NCI-H1436 treated with DMSO at 0.1 percent for 48 hours (cell line): ENCODE measurements around the gene TMEM252.

Experiments used
- DNase-seq: peaks from one replicate; lab custom pipeline; 2025; lab: John Stamatoyannopoulos, UW

Gene TMEM252, protein sequence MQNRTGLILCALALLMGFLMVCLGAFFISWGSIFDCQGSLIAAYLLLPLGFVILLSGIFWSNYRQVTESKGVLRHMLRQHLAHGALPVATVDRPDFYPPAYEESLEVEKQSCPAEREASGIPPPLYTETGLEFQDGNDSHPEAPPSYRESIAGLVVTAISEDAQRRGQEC

DNA sequence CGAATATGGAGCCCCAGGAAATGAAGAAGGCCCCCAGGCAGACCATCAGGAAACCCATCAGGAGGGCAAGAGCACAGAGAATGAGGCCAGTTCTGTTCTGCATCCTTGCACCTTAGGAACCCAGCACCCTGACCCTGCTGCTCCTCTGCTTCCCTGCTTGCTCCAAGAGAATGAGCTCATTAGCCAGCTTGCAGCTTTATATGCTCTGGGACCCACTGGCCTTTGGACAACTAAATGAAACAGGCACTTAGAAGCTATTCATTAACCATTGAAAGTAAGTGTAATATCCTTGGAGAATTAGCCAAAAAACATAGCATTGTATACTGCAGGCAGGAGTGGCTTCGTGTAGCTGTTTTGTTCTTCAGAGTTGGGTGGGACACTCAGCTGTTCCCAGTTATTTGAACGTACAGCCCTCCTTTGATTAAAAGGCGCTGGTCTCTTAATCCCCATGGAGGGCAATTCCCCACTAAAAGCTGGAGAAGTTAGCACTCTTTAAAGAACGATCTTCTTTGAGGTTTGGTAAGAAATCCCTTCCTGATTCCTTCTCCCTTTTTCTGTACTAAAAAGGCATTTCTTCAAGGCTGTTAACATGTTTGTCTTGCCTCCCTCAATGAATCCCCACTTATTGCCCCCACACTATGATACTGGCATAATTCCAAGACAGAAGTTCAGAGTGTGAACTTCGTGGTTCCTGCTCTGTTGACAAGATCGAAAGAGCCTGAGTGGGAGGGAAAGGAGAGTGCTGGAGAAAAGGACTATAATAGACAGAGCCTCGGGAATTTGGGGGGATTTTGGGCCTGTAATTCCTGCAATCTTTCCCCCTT is at the start of gene TMEM252:
TMEM252 (minus strand) TSS at position 172 of the 824 bp plus-strand sequence; CDS start at position 103, 69 bp downstream.
- DNase-seq, result no peak

DNA sequence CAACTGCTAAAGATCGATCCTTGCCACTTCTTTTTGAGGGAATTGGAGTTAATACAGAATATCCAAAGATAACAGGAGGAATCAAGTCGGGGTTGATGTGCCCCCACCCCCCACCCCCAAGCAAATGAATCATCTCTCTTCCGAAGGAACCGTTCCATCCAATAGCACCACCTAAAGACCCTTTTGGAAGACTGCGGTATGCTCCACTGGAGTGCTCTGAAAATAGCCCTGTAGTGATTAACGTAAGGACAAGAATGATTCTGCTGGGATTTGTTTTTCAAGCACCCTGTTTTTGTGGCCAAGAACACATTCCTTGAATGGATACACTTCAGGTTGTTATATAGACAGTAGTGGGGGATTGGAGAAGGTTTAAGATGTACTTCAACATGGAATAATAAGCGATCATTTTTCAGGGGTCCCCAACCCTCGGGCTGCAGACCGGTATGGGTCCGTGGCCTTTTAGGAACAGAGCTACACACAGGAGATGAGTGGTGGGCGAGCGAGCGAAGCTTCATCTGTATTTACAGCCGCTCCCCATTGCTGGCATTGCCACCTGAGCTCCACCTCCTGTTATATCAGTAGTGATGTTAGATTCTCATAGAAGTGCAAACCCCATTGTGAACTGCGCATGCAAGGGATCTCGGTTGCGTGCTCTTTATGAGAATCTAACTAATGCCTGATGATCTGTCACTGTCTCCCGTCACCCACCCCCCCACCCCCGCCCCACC is 44.5 kb upstream of the TMEM252 start:
- DNase-seq, result no peak

GRCh38 chr9:68584189-68585033 is 43.7 kb upstream of the TMEM252 start:
- peak; percentile 46 for DNase-seq

DNA sequence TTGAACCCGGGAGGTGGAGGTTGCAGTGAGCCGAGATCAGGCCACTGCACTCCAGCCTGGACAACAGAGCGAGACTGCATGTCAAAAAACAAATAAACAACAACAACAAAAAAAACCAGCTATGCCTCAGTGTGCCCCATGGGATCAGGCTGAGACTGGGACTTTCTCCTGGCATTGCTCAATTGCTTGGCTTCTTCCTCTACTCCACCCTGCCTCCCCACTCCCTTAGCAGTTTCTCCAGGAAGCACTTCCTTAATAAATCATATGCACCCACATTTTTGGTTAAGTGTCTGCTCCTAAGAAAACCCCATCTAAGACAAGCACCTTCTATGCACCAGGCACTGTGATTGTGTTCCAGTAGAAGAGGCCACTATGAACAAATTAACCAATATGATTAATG is 41.0 kb upstream of the TMEM252 start:
- no peak for DNase-seq

GRCh38 chr9:68577774-68578591 is 37.3 kb upstream of the TMEM252 start:
- no peak for DNase-seq

DNA sequence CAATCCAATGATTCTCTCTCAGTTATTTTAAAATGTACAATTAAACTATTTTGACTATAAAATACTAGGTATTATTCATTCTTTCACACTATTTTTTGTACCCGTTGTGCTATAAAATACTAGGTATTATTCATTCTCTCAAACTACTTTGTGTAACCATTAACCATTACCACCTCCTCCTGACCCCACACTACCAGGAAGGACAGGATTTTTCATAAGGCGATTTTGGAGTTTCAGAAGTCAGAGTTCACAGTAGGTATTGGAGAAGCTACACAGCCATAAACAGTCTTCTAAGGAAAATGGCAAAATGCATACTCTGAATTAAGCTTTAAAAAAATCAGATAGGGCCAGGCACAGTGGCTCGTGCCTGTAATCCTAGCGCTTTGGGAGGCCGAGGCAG is 35.1 kb upstream of the TMEM252 start:
- no peak for DNase-seq

DNA sequence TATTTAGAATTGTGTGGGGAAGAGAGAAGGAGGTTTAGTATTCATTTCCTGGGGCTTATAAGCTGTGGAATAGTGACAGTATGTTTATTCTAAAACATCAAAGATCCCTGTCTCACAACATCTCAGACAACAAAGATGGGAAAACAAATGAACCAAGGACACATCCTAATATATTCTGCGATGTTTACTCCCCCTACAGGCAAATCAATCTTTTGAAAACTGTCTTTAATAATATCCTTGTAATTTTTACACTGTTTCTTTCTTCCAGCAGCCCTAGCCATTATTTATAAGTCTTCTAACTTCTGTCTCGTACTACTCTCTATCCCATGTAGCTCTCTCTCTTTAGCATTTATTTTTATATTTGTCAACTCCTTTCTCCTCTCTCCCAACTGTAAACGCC is 33.5 kb upstream of the TMEM252 start:
- no peak for DNase-seq

DNA sequence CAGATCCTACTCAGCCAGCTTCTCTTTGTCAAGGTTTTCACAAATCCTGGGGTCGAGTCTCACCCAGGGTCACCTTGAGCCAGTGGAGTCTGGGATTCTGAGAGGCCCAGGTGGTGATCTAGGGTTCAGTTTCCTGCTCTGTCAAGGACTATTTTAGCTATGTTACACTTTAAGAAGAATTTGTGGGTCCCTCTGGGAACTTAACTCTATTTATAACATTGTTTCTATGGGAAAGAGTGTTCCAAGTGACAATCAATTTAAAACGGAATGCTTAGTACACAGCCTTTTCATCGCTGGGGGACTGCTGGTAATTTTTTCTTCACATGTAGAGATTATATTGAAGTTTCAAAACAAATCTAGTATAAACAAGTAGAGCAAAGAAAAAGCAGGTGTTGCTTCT is 26.9 kb upstream of the TMEM252 start:
- DNase-seq, result no peak

DNA sequence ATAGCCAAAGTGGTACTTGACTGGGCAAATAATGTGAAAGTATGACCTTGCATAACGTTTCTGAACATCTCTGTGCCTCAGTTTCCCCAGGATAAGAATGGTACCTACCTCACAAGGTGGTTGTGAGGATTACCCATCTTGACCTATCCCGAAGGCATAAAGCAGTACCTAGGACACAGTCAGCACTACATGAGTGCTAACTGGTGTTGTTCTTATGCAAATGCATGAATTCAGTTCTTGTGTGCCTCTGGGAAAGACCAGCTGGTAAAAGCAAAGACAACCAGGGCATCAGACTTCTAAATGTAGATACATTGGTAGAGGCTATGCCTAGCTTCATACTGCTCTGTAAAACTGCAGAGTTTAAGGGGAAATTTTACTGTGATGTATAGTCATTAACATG is 21.8 kb upstream of the TMEM252 start:
- no peak for DNase-seq

DNA sequence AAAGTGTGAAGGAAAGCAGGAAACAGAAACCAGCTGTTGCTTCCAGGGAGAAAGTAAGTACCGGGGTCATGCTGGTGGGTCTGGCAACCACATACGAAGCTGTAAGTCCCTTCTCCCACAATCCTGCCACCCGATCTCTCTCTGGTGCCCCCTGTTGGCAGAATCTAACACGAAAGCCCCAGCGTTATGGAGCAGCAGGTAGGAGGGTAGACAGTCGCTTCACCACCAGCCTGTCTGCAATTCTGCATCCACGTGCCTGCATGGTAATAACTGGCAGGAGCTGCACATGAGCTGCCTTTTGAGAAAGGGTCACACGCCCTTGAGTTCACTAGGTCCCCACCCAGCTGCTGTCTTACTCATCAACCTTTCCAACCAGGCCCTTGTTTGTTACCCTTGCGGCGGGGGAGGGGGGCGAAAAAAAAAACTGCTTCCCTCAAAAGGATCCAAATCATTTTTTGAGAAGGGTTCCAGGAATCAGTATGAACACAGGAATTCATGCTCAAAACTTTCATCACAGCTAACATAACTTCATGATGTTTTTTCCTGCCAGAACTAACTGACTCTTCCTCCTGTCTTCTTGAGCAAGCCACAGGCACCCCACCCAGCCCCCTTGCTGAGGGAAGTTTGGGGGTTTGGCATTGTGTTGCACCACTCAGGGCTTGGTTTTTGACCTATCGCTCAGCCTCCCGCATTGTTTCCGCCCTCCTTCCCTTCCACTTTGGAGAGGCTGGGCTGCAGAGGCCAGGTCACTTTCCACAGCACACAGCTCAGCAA is 19.6 kb upstream of the TMEM252 start:
- DNase-seq, result no peak

GRCh38 chr9:68558545-68558944 is 17.9 kb upstream of the TMEM252 start:
- DNase-seq, result no peak

DNA sequence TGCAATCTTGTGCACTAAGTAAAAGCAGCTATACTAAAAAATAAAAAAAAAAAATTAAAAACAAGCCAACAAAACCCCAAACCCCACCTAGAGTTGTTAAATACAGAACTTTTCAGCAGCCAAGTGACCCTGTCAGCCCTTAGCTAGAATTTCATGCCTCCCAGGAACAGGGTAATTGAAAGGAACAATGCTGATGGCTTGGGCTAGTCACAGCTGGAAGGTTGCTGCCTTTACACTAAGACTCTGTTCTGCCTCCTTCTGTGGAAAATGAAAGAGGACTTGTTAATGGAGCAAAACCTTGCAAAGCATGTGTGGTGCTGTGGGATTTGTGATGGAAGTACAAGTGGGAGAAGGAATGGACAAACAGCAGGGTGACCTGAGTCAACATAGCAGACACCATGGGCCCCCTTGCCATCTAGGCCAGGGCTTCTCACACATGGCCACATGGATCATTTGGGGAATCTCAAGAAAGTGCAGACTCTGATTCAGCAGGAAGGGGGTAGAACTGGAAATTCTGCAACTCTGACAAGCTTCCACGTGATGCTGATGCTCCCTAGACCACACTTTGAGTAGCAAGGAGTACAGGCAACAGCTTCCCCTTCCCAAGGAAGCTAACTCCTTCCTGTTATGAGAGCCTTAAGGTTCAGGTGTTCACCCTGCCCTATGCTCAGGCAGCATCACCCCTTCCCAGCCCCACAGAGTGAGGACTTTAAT is 14.9 kb upstream of the TMEM252 start:
- DNase-seq, result no peak

DNA sequence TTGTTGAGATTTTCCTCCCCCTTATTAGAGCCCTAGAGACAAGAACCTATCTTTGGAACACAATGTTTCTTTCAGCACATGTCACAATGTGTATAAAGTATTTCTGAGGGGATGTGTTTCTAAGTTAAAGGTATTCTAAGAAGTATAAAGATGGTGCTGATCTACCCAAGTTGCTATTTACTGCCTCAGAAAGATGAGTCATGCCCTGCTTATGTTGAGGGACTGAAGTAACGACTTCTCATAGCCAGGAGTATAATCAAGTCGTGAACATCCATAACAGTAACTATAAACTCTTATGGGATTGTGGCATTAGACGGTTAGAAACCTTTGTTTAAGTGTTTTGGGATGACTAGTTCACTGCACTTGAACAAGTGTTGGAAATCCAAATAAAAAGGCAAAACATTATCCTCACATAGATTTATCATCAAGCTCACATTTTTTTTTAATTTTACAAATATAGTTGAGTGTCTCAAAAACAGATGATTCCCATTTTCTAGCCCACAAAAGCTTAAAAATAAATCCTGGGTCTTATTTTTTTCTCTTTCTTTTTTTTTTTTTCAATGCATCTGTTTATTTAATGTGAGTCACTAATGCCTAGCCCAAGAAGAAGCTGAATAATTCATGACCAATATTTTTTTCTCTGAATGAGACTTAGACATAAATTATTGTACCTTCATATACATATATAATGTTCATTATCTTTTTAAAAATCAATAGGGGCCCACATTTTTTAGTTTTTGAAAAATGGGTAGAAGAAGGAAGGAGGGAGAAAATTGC is 12.2 kb upstream of the TMEM252 start:
- DNase-seq, result no peak

- no peak for DNase-seq
Observed at GRCh38 chr9:68551191-68551590, 10.5 kb upstream of the TMEM252 start.

GRCh38 chr9:68548241-68548640 is 7.6 kb upstream of the TMEM252 start:
- no peak for DNase-seq

GRCh38 chr9:68547417-68547816 is 6.7 kb upstream of the TMEM252 start:
- no peak for DNase-seq

DNA sequence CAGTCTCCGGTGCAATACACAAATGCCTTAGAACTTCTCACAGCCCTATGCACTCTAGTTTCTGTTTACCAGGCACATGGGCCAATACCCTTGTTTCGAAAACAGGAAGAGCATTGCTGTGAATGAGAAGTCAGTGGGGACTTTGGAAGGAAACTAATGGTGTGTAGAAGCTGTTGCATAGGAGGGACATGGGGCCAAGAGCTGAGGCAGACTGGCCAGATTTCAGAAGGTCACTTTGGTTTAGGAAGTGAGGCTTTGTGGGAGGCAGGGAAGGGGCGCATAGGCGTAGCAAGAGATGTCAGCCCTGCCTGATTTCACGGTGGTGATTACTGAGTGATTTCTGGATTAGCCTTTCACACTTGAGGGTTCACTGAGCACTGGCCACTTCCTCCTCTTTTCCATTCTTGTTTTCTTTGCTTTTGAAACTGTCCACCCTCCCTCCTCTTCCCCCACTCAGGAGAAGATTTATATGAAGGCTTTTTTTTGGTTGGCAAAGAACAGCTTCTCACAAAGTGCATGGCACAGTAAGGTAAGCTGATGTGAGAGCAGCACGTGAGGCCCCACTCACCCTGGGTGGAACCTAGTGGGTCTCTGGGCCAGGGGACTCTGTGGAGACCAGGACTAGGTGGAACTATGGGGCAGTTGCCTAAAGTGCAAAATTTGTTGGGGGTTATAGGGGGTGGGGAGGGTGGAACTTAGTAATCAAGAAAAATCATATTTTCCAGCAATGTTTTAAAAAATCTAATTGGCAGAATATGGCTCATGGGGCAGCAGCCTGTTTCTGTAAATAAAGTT is 6.1 kb upstream of the TMEM252 start:
- DNase-seq, result no peak

DNA sequence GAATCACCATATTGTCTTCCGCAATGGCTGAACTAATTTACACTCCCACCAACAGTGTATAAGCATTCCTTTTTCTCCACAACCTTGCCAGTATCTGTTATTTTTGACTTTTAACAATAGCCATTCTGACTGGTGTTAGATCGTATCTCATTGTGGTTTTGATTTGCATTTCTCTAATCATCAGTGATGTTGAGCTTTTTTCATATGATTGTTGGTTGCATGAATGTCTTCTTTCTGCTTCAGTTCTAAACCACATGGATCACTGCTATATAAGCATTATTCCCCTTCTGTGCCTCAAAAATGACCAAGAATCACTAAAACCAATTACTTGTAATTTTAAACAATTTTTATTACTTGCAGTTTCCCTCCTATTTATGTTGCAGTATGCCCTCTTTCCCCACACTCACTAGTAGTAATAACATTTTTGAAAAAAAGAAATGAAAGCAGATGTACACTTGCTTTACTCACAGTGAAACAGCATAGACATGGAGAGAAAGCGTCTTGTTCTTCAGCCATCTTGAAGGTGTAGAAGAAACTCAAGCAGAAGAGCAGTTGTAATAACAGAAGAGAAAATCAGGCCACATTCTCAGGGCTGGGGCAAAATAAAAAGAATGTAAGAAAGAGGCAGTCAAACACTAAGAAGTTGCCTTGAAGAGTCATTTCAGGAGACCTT is 4.5 kb upstream of the TMEM252 start:
- no peak for DNase-seq
